ENCODE measurements around the gene EPHA8.

DNA sequence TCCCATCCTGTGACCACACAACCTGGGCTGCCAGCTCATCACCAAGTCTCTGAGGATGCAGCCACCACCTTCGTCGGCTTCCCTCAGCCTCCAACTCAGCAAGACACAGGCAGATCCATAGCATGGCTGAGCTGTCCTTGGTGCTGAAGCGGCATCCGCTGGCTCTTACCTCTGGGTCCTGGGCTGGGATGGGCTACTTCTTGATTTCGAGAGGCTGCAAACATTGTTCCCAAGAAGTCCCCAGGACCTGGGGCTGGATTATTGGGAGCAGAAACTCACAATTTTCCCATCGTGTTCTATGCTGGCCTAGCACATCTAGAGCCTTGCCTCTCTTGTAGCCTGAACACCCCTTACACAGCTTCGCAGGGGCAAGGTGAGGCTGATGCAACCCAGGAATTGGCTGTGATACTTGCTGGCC lies 48.2 kb downstream of the EPHA8 start:
- peak in 1 of 3 experiments; percentile 47 for TF ChIP-seq YY1 (IDR thresholded peaks at IDR 0.05; ENCODE audit: borderline replicate concordance in 1 of 3, control insufficient read depth in 1 of 3, extremely low read depth in 1 of 3, insufficient read depth in 3 of 3, insufficient read length in 1 of 3, insufficient replicate concordance in 2 of 3, low read depth in 1 of 3, low read length in 2 of 3)
- TF ChIP-seq CTCF (IDR thresholded peaks at IDR 0.05 in 2 of 3, conservative IDR thresholded peaks at IDR 0.05 in 1 of 3; ENCODE audit: insufficient read depth in 2 of 3, low read depth in 1 of 3, low read length in 3 of 3), result no peak
- no peak for TF ChIP-seq SMC3 (conservative IDR thresholded peaks at IDR 0.05; ENCODE audit: insufficient read depth, low read depth, low read length)
- peak; percentile 78; the same call in 1 of the 2 replicates for TF ChIP-seq MECOM (CRISPR knock-in tag; IDR thresholded peaks at IDR 0.05)
- TF ChIP-seq BRD4 (IDR thresholded peaks at IDR 0.05), result no peak
- TF ChIP-seq ID3 (CRISPR knock-in tag; IDR thresholded peaks at IDR 0.05), result no peak
- TF ChIP-seq ID3 (tag; IDR thresholded peaks at IDR 0.05), result no peak
- no peak for TF ChIP-seq CHD7 (IDR thresholded peaks at IDR 0.05; ENCODE audit: low read depth, low read length)
- TF ChIP-seq U2AF2 (optimal IDR thresholded peaks at IDR 0.05; ENCODE audit: low read depth, low read length), result no peak
- no peak for TF ChIP-seq KAT7 (CRISPR knock-in tag; IDR thresholded peaks at IDR 0.05; ENCODE audit: borderline replicate concordance)
- TF ChIP-seq EP300 (IDR thresholded peaks at IDR 0.05; ENCODE audit: low read length), result no peak
- no peak for TF ChIP-seq ZFP36 (IDR thresholded peaks at IDR 0.05; ENCODE audit: low read depth, low read length, partially characterized antibody)

Data from K562 (cell line).